WERI-Rb-1 (cell line): Measurements from ENCODE around the gene OR1E1.
"Not testable (repeated sequence)": the region's sequence is repeated elsewhere in the genome, so short reads cannot be mapped to it uniquely, and the experiment has no call there.

Experiments used
- DNase-seq: peaks from one replicate; pipeline ENCODE4 v3.0.0-alpha.2; 2020
- H3K27ac ChIP-seq: fragments of 250-450 bp; sonication (Bioruptor Pico); 2 replicates; pipeline ENCODE4 v1.5.1; 2020; ENCODE audit warnings: mild to moderate bottlenecking, moderate library complexity
- H3K27me3 ChIP-seq: fragments of 250-450 bp; sonication (Bioruptor Pico); 2 replicates; pipeline ENCODE4 v1.5.1; 2021; ENCODE audit warnings: mild to moderate bottlenecking, low read depth, moderate library complexity; ENCODE audit not compliant: insufficient read depth, severe bottlenecking
- H3K36me3 ChIP-seq: fragments of 250-450 bp; sonication (Bioruptor Pico); 2 replicates; pipeline ENCODE4 v1.5.1; 2020; ENCODE audit warnings: mild to moderate bottlenecking, moderate library complexity
- H3K4me3 ChIP-seq: 2 replicates; pipeline ENCODE4 v1.5.1; 2011; ENCODE audit warnings: low read depth, mild to moderate bottlenecking, control low read depth, low read length
- H3K9me3 ChIP-seq: fragments of 250-450 bp; sonication (Bioruptor Pico); 2 replicates; pipeline ENCODE4 v1.5.1; 2021; ENCODE audit warnings: mild to moderate bottlenecking, moderate library complexity; ENCODE audit not compliant: severe bottlenecking
- CTCF ChIP-seq: IDR thresholded peaks from 2 replicates; pipeline ENCODE4 v1.5.1; 2011; ENCODE audit warnings: low read depth, mild to moderate bottlenecking, control low read depth, inconsistent platforms, low read length

Gene OR1E1

GRCh38 chr17:3389791-3390190, 8.4 kb downstream of the OR1E1 start:
- no peak for TF ChIP-seq CTCF
- Histone ChIP-seq H3K36me3 (no peaks in the 10 kb centered on the region), H3K4me3 (no peak overlapping the region), H3K27ac (no peak overlapping the region), H3K9me3 (peaks cover 2% of the 10 kb centered on the region), H3K27me3 (peaks cover 31% of the 10 kb centered on the region)
- DNase-seq, result no peak

DNA sequence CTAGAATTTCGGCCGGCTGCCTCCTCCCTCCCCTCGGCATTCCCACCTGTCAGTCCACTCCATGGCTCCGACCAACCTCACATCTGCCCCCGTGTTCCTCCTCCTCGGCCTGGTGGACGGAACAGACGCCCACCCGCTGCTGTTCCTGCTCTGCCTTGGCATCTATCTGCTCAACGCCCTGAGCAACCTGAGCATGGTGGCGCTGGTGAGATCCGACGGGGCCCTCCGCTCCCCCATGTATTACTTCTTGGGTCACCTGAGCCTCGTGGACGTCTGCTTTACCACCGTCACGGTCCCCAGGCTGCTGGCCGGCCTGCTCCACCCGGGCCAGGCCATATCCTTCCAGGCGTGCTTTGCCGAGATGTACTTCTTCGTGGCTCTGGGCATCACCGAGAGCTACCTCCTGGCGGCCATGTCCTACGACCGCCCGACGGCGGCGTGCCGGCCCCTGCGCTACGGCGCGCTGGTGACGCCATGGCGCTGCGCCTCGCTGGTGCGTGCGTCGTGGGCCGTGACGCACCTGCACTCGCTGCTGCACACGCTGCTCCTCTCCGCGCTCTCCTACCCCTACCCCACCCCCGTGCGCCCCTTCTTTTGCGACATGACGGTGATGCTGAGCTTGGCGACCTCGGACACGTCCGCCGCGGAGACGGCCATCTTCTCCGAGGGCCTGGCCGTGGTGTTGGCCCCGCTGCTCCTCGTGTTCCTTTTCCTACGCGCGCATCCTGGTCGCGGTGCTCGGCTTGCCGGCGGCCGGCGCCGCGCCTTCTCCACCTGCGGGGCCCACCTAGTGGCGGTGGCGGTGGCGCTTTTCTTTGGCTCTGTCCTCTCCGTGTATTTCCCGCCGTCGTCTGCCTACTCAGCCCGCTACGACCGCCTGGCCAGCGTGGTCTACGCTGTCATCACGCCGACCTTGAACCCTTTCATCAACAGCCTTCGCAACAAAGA, 12.1 kb downstream of the OR1E1 start, which contains the start of gene OR3A2:
Gene OR3A2, minus strand, starts transcription at position 440 of the 948 bp plus-strand sequence.
- no peak within 1 kb of the TSS for H3K4me3 ChIP-seq
- DNase-seq, result no peak
- no peak for TF ChIP-seq CTCF

GRCh38 chr17:3381957-3382356, 16.3 kb downstream of the OR1E1 start:
- no peak for DNase-seq
- no peaks in the 10 kb centered on the region for H3K36me3 ChIP-seq
- H3K9me3 ChIP-seq, result no peaks in the 10 kb centered on the region
- TF ChIP-seq CTCF, result no peak
- no peak overlapping the region for H3K4me3 ChIP-seq
- no peak overlapping the region for H3K27ac ChIP-seq
- peaks cover 76% of the 10 kb centered on the region for H3K27me3 ChIP-seq

More for the DNA sequence above, 12.1 kb downstream of the OR1E1 start, which contains the start of gene OR3A2:
- Histone ChIP-seq H3K27me3 (peaks cover 59% of the 10 kb centered on the region), H3K9me3 (no peaks in the 10 kb centered on the region), H3K36me3 (no peaks in the 10 kb centered on the region), H3K27ac (no peak within 1 kb of the TSS)

DNA sequence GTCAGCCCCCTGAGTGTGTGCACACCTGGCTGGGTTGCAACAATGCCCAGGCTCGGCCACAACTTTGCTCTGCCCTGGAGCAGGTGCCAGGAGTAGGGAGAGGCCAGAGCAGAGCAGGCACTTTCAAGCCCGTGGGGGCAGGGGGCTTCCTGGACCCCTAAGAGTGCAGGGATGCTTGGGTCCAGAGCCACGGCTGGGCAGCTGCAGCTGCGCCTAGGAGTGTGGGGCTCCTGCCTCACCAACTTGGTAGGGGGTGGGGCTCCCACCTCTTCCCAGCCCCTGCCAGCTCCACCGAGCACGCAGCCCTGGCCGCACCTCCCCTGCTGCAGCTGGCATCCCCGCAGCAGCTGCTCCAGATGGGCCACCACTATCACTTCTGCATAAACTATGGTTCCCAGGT, 19.9 kb downstream of the OR1E1 start:
- Histone ChIP-seq H3K4me3 (no peak overlapping the region), H3K36me3 (no peaks in the 10 kb centered on the region), H3K27ac (no peak overlapping the region), H3K9me3 (no peaks in the 10 kb centered on the region), H3K27me3 (peaks cover 57% of the 10 kb centered on the region)
- no peak for DNase-seq
- no peak for TF ChIP-seq CTCF

DNA sequence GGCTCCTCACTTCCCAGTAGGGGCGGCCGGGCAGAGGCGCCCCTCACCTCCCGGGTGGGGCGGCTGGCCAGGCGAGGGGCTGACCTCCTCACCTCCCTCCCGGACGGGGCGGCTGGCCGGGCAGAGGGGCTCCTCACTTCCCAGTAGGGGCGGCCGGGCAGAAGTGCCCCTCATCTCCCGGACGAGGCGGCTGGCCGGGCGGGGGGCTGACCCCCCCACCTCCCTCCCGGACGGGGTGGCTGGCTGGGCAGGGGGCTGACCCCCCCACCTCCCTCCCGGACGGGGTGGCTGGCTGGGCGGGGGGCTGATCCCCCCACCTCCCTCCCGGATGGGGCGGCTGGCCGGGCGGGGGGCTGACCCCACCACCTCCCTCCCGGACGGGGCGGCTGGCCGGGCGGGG, 27.0 kb downstream of the OR1E1 start:
- H3K9me3 ChIP-seq, H3K4me3 ChIP-seq, H3K27ac ChIP-seq, H3K36me3 ChIP-seq, DNase-seq: not testable (repeated sequence)
- peaks cover 13% of the 10 kb centered on the region for H3K27me3 ChIP-seq
